ENCODE results near the gene UBTF.

UBTF gene

GRCh38 chr17:44255915-44256314 is 36.4 kb upstream of the UBTF start:
- TF ChIP-seq RAD21 (IDR thresholded peaks at IDR 0.05; ENCODE audit: low read depth): no peak
- TF ChIP-seq MAX (IDR thresholded peaks at IDR 0.05): no peak
- TF ChIP-seq TEAD4 (IDR thresholded peaks at IDR 0.05): no peak
- no peak for TF ChIP-seq ZBTB7A (IDR thresholded peaks at IDR 0.05; ENCODE audit: low read depth)
- TF ChIP-seq CEBPB (IDR thresholded peaks at IDR 0.05): no peak
- TF ChIP-seq EP300 (IDR thresholded peaks at IDR 0.05; ENCODE audit: borderline replicate concordance): no peak
- TF ChIP-seq EGR1 (IDR thresholded peaks at IDR 0.05): no peak
- TF ChIP-seq CREB1 (IDR thresholded peaks at IDR 0.05; ENCODE audit: low read depth): no peak
- TF ChIP-seq NFIC (IDR thresholded peaks at IDR 0.05): no peak
- TF ChIP-seq REST (IDR thresholded peaks at IDR 0.05; ENCODE audit: low read depth): no peak
- TF ChIP-seq FOXM1 (IDR thresholded peaks at IDR 0.05; ENCODE audit: borderline replicate concordance, low read depth): no peak
- TF ChIP-seq USF1 (IDR thresholded peaks at IDR 0.05): no peak
- TF ChIP-seq TAF1 (IDR thresholded peaks at IDR 0.05; ENCODE audit: low read depth): no peak
- no peak for TF ChIP-seq YY1 (IDR thresholded peaks at IDR 0.05; ENCODE audit: low read depth)
- no peak for TF ChIP-seq TCF12 (IDR thresholded peaks at IDR 0.05; ENCODE audit: low read depth)

- TF ChIP-seq TEAD4 (IDR thresholded peaks at IDR 0.05) (no peak), CREB1 (IDR thresholded peaks at IDR 0.05; ENCODE audit: low read depth) (no peak), TAF1 (IDR thresholded peaks at IDR 0.05; ENCODE audit: low read depth) (no peak), EGR1 (IDR thresholded peaks at IDR 0.05) (no peak), REST (IDR thresholded peaks at IDR 0.05; ENCODE audit: low read depth) (no peak), USF1 (IDR thresholded peaks at IDR 0.05) (no peak), ZBTB7A (IDR thresholded peaks at IDR 0.05; ENCODE audit: low read depth) (no peak), EP300 (IDR thresholded peaks at IDR 0.05; ENCODE audit: borderline replicate concordance) (no peak), TCF12 (IDR thresholded peaks at IDR 0.05; ENCODE audit: low read depth) (no peak), YY1 (IDR thresholded peaks at IDR 0.05; ENCODE audit: low read depth) (no peak), NFIC (IDR thresholded peaks at IDR 0.05) (no peak), CEBPB (IDR thresholded peaks at IDR 0.05) (no peak), FOXM1 (IDR thresholded peaks at IDR 0.05; ENCODE audit: borderline replicate concordance, low read depth) (no peak), MAX (IDR thresholded peaks at IDR 0.05) (no peak), RAD21 (IDR thresholded peaks at IDR 0.05; ENCODE audit: low read depth) (no peak)
These were observed 35.1 kb upstream of the UBTF start for GRCh38 chr17:44254361-44255095.

GRCh38 chr17:44253006-44253405 is 33.5 kb upstream of the UBTF start:
- TF ChIP-seq NFIC (IDR thresholded peaks at IDR 0.05): no peak
- no peak for TF ChIP-seq USF1 (IDR thresholded peaks at IDR 0.05)
- no peak for TF ChIP-seq ZBTB7A (IDR thresholded peaks at IDR 0.05; ENCODE audit: low read depth)
- no peak for TF ChIP-seq YY1 (IDR thresholded peaks at IDR 0.05; ENCODE audit: low read depth)
- no peak for TF ChIP-seq MAX (IDR thresholded peaks at IDR 0.05)
- no peak for TF ChIP-seq TCF12 (IDR thresholded peaks at IDR 0.05; ENCODE audit: low read depth)
- TF ChIP-seq REST (IDR thresholded peaks at IDR 0.05; ENCODE audit: low read depth): no peak
- no peak for TF ChIP-seq TEAD4 (IDR thresholded peaks at IDR 0.05)
- TF ChIP-seq TAF1 (IDR thresholded peaks at IDR 0.05; ENCODE audit: low read depth): no peak
- no peak for TF ChIP-seq CEBPB (IDR thresholded peaks at IDR 0.05)
- no peak for TF ChIP-seq RAD21 (IDR thresholded peaks at IDR 0.05; ENCODE audit: low read depth)

Measured in Ishikawa (cell line).